Mesothelial cell of epicardium (in vitro differentiated cells): ENCODE data around the gene PPP6R2. TPM values are rescaled to one million over a fixed set of nuclear protein-coding genes. Genes with fewer than 3 reads are reported as not detected.

ENCODE experiments used
- DNase-seq, 2 experiments: peaks; one replicate each; pipeline ENCODE4 v3.0.0; 2021; ENCODE audit warnings: low spot score in 2 of 2; ENCODE audit not compliant: unreplicated experiment in 2 of 2
- H3K27ac Mint-ChIP-seq: 2 replicates; pipeline ENCODE4 v1.8.0; 2021; ENCODE audit warnings: mixed read lengths
- H3K27me3 Mint-ChIP-seq: 2 replicates; pipeline ENCODE4 v1.8.0; 2021; ENCODE audit warnings: low read depth, mixed read lengths
- H3K36me3 Mint-ChIP-seq: 2 replicates; pipeline ENCODE4 v1.8.0; 2021; ENCODE audit warnings: mixed read lengths
- H3K4me1 Mint-ChIP-seq: 2 replicates; pipeline ENCODE4 v1.8.0; 2021; ENCODE audit warnings: mixed read lengths
- H3K4me3 Mint-ChIP-seq: 2 replicates; pipeline ENCODE4 v1.8.0; 2021; ENCODE audit warnings: mild to moderate bottlenecking, moderate library complexity, mixed read lengths
- H3K9me3 Mint-ChIP-seq: 2 replicates; pipeline ENCODE4 v1.8.0; 2021; ENCODE audit warnings: mixed read lengths
- total RNA-seq: library from RNA; stranded (reverse); gene quantifications from 3 replicates; pipeline ENCODE4 v1.2.1, GENCODE V29; 2021
- TF ChIP-seq, protein P1 (sequence below): fragments of 200-600 bp; sonication (generic); IDR thresholded peaks from one replicate; pipeline ENCODE4 v1.5.0; 2021; ENCODE audit warnings: antibody characterized with exemption; ENCODE audit not compliant: unreplicated experiment

The PPP6R2 gene
- total RNA-seq, 1 donor from 2014 or later: 83.7 TPM

DNA sequence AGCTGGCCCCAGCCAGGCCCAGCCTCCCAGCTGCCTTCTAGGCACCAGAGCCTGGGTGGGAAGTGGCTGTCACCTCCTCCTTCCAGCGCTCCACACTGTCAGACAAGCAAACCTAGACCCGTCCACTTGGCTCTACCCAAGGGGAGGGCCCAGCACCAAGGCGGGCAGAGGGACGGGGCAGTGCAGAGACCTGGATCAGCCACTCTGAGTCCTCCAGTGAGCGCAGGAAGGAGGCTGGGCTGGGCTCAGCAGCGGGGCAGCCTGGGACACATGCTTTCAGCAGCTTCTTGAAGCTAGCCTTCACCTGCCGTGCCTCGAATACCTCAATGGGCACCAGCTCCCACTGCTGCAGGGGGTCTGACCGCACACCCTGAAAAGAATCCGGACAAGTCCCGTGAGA is 112.9 kb downstream of the PPP6R2 start:
- H3K4me3 Mint-ChIP-seq: no peak overlapping the region
- H3K27me3 Mint-ChIP-seq: no peaks in the 10 kb centered on the region
- H3K4me1 Mint-ChIP-seq: peaks cover 1% of the 10 kb centered on the region
- H3K27ac Mint-ChIP-seq: no peak overlapping the region
- peaks cover 30% of the 10 kb centered on the region for H3K36me3 Mint-ChIP-seq
- no peak for DNase-seq
- H3K9me3 Mint-ChIP-seq: no peaks in the 10 kb centered on the region
- TF ChIP-seq, protein P1, sequence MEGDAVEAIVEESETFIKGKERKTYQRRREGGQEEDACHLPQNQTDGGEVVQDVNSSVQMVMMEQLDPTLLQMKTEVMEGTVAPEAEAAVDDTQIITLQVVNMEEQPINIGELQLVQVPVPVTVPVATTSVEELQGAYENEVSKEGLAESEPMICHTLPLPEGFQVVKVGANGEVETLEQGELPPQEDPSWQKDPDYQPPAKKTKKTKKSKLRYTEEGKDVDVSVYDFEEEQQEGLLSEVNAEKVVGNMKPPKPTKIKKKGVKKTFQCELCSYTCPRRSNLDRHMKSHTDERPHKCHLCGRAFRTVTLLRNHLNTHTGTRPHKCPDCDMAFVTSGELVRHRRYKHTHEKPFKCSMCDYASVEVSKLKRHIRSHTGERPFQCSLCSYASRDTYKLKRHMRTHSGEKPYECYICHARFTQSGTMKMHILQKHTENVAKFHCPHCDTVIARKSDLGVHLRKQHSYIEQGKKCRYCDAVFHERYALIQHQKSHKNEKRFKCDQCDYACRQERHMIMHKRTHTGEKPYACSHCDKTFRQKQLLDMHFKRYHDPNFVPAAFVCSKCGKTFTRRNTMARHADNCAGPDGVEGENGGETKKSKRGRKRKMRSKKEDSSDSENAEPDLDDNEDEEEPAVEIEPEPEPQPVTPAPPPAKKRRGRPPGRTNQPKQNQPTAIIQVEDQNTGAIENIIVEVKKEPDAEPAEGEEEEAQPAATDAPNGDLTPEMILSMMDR: no peak

GRCh38 chr22:50456466-50457234 is 113.5 kb downstream of the PPP6R2 start:
- no peaks in the 10 kb centered on the region for H3K27me3 Mint-ChIP-seq
- peaks cover 2% of the 10 kb centered on the region for H3K4me1 Mint-ChIP-seq
- no peak for DNase-seq
- H3K4me3 Mint-ChIP-seq: no peak overlapping the region
- H3K9me3 Mint-ChIP-seq: no peaks in the 10 kb centered on the region
- peaks cover 25% of the 10 kb centered on the region for H3K36me3 Mint-ChIP-seq
- H3K27ac Mint-ChIP-seq: no peak overlapping the region
- TF ChIP-seq, protein P1: no peak

- Mint-ChIP-seq H3K9me3 (no peaks in the 10 kb centered on the region), H3K4me3 (no peak overlapping the region), H3K27me3 (no peaks in the 10 kb centered on the region), H3K4me1 (peaks cover 2% of the 10 kb centered on the region), H3K36me3 (peaks cover 25% of the 10 kb centered on the region), H3K27ac (no peak overlapping the region)
- TF ChIP-seq, protein P1: no peak
- DNase-seq: no peak
These were observed 115.9 kb downstream of the PPP6R2 start for GRCh38 chr22:50459016-50459415.

DNA sequence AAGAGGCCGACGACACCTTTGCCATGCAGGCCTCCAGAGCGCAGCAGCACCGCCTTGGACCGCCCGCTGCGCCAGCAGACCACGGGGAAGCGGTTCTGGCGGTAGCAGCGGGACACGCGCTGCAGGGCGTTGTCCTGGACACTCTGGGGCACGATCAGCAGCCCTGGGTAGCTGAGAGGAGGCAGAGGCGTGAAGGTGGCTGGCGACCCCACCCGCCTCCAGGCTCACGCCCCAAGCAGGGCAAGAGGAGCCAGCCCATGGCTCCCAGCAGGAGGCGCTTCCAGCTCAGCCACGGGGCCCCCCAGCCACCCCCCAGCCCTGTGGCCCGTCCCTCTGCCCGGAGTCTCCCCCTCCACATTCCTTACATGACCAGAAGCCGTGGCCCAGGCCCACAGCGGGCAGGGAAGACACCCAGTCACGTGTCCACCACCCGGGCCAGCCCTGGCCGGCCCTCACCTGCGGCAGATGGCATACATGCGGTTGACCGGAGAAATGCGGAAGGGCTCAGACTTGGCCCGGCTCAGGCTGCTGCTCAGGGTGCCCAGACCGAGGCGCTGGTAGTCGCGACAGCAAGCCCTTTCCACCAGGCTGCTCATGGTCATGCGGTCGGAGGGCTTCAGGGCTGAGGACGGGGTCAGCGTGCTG is 116.5 kb downstream of the PPP6R2 start:
- H3K36me3 Mint-ChIP-seq: peaks cover 25% of the 10 kb centered on the region
- no peak for DNase-seq
- H3K4me1 Mint-ChIP-seq: peaks cover 2% of the 10 kb centered on the region
- H3K27ac Mint-ChIP-seq: no peak overlapping the region
- TF ChIP-seq, protein P1: no peak
- no peak overlapping the region for H3K4me3 Mint-ChIP-seq
- H3K9me3 Mint-ChIP-seq: no peaks in the 10 kb centered on the region
- H3K27me3 Mint-ChIP-seq: no peaks in the 10 kb centered on the region

DNA sequence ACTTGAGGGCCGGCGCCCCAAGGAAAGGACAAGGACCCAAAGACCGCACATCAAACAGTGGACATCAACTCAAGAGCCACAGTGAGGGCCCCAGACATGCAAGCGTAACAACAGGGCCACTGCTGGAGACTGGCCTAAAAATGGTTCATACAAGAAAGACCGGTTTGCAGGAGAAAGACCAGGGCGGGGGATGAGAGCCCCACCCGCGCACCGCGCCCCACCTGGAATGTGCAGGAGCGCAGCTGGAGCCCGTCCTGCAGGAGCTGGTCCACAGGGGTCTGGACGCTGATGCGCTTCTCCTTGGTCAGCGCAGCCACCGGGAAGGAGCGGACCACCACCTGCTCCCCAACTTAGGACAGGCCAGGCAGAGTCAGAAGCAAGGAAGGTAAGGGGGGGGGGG is 117.8 kb downstream of the PPP6R2 start:
- peaks cover 25% of the 10 kb centered on the region for H3K36me3 Mint-ChIP-seq
- DNase-seq: no peak
- no peak overlapping the region for H3K4me3 Mint-ChIP-seq
- H3K27ac Mint-ChIP-seq: peak overlapping the region; percentile 47
- no peaks in the 10 kb centered on the region for H3K9me3 Mint-ChIP-seq
- no peaks in the 10 kb centered on the region for H3K27me3 Mint-ChIP-seq
- TF ChIP-seq, protein P1: no peak
- peaks cover 2% of the 10 kb centered on the region for H3K4me1 Mint-ChIP-seq
